Fibroblast of skin of left quadriceps (primary cell): ENCODE measurements around the gene SLC35B3.
"Not testable (repeated sequence)": the region's sequence is repeated elsewhere in the genome, so short reads cannot be mapped to it uniquely, and the experiment has no call there.

Experiments used
- DNase-seq, 2 experiments: peaks; one replicate each; pipeline ENCODE4 v3.0.0-alpha.2; 2013; ENCODE audit warnings: low read depth in 2 of 2

The SLC35B3 gene

DNA sequence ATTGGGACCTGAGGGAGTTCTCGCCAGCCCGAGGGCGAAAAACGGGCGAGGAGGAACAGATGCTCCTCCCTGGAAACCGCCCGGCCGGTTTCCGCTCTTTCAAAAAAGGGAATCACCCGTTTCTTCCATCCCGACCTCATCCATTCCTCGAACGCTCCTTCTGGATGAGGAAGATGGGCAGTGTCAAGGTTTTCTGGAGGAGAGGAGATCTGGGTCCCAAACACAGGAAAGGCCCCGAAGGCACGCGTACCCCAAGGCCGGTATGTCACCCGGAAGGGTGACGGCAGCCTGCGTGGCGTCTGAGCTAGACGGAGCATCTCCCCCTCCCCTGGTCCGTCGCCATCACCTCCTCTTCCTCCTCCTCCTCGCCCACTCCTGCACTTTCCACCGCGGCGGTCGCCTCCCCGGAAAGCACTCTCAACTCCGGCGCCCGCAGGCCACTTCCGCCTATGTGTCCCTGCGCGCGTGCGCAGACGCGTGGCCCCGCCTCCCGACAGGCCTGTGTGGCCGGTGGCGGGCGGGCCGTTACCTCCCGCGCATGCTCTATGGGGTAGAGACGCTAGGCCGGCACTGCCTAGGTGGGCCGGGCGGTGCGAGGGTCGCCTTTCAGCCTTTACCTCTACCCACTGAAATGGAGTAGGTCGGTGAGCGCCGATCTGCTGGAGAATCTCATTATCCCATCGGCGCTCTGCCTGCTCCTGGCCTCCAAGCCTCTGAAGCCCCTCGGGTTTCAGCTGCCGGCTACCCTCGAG, at the start of gene SLC35B3:
Gene SLC35B3, minus strand, starts transcription at position 453 of the 752 bp plus-strand sequence.
- DNase-seq: peak; percentile 86 to 87

DNA sequence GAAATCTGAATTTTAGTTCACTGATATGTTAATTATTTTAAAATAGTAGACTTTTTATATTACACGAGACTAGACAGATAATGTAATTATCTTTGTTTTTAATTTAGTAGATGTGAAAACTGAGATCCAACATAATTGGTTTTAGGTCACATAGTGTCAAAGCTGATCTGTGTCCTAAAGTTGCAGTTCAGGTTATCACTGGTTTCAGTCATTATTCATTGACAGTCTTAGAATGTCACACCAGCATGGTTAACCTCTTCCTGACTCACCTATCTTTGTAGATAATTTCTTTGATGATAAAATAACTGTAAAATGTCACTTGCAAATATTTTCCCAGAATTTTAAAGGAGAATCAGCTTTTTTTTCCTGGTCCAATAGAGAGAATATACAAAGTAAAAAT, 48.3 kb upstream of the SLC35B3 start:
- DNase-seq: no peak

DNA sequence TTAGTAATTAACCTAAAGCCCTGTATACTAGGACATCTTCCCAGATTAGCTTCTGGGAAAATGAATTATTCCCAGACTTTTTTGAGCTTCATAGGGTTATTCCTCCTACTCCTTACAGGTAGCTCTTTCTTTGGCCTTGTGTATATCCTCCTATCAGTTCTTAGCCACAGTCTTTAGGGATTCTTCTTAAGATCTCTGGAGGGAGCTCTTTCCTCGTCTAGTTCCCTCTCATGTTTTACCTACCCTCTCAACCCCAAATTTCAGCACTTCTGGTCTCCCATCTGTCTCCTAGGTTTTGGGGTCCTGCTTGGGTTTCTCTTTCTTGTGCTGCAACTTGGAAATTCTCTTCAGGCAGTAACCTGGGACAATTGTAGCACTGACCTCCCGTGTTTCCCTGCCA, 46.4 kb upstream of the SLC35B3 start:
- no peak for DNase-seq

DNA sequence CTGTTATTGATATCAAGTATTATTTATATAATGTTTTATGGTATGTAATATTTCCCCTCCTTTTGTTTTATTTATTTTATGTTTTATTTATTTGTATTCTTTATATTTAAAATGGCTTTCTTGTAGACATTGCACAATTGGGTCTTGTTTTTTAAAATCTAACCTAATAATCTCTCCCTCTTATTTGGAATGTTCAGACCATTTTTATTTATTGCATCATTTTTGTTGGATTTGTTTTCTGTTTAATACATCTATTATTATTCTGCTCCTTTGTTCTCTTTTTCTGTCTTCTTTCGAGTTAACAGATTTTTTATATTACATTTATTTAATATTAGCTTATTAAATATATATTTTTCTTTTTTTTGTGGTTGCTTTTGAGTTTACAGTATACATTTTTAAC, 43.1 kb upstream of the SLC35B3 start:
- DNase-seq: no peak

DNA sequence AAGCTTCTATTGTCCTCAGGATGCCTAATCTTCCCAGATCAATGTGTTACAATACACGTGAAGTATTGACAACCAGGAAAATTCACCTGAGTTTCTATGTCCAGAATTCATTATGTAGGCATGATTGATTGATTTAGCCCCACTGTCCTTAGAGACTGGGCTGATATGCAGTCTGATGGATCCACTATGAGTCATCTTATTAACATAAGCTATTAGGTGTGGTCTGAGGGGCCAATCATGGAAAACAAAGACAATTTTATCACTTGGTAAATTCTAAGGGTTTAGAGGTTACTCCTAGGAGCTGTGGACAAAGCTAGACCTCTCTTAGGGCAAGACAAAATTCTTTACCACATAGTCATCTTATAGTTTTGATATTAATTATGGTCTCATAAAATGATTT, 41.3 kb upstream of the SLC35B3 start:
- no peak for DNase-seq

DNA sequence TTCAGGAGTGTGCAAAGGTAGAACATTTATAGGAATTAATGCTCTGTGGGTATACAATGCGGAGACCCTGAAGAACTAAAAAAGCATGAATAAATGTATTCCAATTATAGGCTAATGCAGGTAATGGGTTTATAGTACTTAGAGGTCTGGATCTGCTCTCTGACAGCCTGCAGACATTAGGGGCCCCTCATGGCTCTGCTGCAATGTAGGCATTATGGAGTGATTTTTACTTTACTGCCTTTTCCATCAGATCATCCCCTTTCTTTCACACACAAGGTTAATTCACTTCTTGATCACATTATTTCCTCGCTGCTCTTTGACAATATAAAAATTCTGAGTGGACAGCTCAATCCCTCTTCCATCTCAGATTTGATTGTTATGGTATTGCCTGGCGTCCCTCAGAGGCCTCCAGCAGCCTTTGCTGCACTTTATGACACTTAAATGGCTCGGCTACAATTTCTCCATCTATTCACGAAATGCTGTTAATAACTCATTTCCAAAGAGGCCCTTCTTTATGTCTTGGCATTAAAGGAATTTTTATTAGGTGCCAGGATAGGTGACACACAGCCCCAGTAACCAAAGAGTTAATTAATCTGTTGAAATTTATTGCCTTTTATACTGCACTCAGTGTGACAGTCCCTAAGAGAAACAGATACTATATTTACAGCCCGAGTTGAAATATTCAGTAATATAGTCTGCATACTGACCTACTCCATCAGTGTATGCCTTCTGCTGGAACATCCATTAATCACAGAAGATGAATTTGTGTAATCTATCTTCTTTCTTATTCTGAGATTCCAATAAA, 33.4 kb upstream of the SLC35B3 start:
- DNase-seq: no peak

DNA sequence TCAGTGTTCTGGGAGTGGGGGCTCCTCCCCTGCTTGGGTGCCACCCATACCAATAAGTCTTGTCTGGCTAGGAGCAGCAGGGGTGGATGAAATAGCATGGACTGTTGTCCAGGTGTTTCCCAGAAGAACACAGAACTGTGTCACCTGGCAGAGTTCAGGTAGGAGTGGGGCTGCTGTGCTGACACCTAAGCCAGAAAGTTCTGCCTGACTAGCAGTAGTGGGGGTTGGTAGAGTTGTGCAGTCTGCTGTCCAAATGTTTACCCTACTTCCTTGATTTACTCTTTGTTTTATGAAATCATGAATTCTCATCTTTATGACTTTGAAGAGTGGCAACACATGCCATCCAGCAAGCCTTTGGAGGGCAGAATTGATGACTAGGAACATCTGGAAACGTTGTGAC, 27.3 kb upstream of the SLC35B3 start:
- DNase-seq: no peak

DNA sequence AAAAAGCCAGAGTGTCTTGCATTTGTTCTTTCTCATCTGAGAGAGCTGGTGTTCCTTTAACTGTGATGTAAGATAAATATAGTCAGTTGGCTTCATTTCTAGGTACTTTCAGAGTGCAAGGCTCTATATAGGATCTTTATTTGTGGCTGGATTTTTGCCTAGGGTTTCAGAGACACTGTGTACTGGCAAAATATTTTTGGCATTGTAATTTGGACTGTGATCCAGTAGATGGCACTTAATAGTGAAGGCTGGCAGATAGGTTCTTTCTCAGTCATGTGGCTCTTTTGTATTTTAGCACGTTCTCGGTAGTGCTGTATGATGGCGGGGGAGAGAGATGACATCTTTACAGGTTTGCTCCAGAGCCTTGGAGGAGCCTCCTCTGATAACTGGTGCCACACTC, 26.8 kb upstream of the SLC35B3 start:
- DNase-seq: no peak

DNA sequence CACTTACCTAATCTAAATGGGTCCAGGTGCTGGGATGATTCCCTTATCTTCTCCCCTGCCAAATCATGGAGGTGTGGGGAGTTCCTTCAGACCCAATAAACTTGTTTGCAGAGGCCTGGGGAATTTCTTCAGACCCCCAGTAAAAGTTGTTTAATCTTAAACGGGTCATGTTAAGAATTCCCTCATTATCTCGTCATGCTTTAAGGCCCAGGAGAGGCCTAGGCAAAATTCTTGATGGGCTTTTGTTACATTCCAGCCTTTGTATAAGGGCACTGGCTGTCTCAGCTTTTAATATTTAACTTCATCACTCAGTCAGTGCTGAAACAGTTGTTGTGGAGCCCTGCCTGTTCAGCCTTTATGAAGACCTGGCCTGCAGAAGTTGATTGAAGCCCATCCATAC, 11.0 kb upstream of the SLC35B3 start:
- no peak for DNase-seq

DNA sequence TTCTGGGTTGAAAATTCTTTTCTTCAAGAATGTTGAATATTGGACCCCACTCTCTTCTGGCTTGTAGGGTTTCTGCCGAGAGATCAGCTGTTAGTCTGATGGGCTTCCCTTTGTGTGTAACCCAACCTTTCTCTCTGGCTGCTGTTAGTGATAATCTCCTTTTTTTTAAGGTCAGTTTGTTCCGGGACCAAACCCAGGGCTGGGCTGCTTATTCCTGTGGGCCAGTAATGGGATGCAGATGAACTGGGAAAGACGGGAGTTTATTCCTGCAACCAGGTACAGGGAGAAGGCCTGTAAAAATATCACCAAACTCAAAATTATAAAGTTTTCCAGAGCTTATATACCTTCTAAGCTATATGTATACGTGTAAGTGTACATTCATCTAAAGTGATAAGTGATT, 10.6 kb upstream of the SLC35B3 start:
- not testable (repeated sequence) for DNase-seq

DNA sequence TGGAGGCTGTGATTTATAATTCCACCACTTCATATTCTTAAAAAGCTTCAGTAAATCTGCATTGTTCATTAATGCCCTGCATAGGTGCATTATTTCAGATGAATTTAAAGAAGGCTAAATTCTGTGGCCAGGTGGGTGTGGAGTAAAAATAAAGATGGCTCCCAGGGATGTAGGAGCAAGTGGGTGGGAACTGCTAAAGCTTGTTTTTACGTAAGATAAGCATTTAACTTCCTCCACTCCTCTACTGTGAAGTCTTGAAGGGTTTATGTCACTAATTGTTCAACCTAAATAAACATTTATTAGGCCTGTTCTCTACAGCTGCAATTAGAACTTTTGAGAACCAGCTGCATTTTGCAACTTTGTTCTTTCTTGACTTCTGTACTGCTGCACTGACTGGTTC, 6.8 kb upstream of the SLC35B3 start:
- DNase-seq: no peak

DNA sequence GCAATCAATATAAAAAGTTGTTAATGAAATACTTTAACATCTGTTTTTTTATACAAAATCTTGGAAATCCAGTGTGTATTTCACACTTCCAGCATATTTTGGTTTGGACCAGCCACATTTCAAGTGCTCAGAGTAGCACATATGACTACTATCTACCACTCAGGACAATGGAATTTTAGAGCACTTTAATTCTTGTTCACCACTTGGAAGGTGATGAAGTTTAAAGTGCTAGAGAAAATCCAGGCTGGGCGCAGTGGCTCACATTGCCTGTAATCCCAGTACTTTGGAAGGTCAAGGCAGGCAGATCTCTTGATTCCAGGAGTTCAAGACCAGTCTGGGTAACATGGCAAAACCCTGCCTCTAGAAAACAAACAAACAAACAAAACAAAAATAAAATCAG, 6.1 kb upstream of the SLC35B3 start:
- DNase-seq: no peak

DNA sequence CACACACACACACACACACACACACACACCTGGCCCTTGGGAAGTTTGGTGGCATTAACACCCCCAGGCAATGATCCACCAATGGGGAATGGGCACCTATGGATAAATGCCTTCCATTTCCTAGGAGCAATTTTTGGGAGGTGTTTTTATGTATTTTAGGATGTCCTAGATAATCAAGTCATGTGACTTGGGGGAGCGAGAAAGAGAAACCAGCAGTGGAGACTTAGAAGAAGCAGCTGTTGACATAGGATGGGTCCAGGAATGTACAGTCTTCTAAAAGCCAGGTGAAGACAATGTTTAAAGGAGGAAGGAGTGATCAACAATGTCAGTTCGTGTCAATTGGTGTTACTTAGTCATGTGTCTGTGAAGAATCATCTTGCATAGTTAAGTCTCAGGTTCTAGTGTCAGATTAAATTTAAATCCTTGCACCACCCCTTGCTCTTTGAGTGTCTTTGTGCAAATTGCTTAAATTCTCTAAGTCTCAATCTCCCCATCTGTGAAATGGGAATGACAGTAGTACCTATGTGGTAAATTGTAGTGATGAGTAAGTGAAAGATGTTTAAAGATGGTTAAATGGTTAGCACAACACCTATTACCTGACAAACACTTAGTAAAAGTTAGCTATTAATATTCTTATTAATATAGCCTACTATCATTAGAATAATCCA, 4.4 kb upstream of the SLC35B3 start:
- DNase-seq: no peak

DNA sequence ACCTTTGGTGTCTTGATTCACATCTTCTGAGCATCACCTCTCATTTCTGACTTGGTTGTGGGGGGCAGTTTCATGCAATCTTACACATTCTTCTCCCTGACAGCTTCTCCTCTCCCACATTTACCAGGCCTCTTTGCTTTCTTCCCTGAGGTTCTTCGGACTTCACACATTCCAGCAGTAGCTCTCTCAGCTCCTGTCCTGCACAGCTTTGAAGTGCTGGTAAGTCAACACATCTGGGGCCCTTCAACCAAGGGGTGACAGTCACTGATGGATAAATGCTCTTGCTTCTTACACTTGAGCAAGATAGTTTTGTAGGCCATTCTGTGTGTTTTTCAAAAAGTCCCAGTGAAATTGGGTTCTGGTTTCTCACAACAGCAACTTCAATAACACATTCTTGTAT, 2.5 kb upstream of the SLC35B3 start:
- no peak for DNase-seq

DNA sequence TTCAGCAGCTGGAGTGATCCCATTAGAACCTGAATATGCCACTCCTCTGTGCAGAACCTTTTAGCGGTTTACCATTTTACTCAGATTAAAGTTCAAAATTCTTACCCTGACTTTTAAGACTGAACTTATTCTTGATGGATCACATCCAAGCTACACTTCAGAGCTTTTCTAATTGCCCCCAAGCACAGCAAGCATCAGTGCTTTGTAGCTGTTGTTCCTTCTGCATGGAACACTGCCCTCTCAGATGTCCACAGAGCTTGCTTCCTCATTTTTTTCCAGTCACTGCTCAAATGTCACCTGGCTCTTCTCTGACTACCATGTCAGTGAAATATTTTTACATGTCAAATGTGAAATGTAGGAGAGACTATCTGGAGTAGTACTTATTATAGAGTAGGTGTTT, 1.6 kb upstream of the SLC35B3 start:
- no peak for DNase-seq

DNA sequence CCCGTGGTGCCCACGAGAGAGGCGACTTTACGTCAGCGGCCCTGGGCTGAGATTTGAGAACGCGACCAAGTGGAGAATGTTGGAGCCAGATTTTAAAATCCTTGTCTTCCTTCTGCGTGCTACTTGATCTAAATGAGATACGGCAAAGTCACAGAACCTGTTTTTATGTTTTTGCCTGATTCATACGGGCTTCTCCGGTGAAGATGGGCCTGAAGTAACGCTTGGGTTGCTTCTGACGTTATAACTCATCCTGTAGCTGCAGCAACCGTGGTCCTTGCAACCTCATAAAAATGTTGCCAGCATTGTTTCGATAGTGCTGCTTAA, 462 bp upstream of the SLC35B3 start:
- no peak for DNase-seq

DNA sequence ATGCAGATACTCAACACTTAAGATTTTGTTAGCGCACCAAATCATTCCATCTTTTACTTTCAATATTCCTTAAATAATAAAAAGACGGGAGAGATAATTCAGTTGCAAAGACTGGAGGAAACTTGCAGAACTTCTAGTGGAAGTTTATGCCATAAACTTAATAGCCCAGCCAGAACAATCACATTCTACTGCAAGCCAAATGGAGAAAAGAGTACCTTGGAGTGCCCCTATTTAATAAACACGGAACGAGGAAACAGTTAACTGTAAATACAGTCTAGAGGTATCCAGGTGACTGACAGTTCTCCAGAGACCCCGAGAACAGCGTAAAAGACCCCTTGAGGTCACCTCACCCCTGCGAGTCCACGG, 635 bp downstream of the SLC35B3 start:
- no peak for DNase-seq

DNA sequence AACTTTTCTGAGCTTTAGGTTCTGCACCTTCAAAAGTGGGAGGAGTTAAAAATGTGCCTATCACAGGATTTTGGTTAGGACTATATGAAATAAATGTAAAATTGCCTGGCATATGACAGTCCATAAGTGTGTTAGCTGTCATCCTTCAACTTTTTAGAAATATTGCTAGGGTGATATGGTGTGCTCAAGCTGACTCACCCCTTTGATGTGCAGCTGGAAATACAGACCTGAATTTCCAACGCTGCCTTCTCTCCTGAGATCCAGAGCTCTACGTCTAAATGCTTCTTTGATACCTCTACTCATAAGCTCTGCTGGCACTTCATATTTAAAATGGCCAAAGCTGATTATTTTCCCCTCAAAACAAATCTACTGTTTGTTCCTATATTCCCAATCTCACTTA, 2.7 kb downstream of the SLC35B3 start:
- no peak for DNase-seq

DNA sequence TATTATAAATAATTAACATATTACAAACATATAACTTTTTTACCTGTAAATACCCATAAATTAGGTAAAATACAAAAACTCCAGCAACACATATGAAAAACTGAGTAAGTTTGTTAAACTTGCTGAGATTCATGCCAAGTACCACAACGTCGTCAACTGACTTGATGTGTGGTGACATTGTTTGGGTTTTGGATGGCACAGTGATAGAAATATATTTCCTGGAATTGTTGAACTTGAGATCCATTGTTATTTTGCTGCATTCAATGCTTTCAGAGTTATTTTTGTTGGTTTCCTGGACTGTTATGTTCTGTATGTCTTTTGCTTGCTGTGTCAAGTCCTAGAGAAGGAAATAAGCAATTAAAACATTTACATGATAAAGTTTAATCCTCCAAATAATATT, 5.5 kb downstream of the SLC35B3 start:
- no peak for DNase-seq

DNA sequence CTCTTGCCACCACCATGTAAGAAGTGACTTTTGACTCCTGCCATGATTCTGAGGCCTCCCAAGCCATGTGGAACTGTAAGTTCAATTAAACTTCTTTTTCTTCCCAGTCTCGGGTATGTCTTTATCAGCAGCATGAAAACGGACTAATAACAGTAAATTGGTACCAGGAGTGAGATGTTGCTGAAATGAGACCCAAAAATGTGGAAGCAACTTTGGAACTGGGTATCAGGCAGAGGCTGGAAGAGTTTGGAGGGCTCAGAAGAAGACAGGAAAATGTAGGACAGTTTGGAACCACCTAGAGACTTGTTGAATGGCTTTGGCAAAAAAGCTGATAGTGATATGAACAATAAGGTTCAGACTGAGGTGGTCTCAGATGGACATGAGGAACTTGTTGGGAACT, 8.8 kb downstream of the SLC35B3 start:
- DNase-seq: not testable (repeated sequence)

DNA sequence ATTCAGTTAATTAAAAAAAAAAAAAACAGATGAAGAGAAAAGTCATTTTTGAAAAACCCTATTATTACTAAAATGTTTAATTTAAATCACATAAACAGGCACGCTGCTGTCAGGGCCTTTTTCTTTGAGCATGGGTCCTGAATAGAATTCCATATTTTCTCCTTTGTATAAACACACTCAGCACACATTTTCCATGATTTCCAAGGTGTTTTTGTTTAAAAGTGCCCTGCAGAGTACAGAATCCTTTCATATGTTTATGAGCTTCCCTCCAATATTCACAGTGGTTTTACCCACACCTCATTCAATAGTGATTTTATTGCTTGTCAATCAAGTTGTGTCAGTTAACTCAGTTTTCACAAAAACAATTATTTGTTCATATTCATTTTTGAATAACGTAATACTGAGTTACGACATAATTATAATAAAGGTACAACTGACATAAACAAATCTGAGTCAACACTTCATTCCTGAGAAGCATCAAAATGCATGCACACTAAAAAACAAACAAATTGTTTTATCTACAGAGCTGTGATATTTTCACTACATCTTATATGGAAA, 15.2 kb downstream of the SLC35B3 start:
- DNase-seq: no peak

DNA sequence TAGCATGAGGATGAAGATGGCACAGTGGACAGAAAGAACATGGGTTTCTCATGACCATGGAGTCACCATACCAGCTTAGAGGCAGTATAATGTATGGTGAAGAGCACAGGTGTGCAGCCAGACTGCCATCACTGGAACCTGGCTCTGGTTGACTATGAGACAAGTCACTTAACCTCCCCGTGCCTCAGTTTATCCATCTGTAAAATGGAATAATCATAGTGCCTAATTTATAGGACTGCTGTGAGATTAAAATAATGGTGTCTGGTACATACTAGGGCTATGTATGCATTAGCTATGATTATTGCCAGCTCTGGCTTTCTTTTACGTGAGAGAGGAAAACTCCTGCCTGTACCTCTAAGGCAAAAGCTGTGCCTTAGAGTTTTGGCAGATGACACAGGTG, 19.4 kb downstream of the SLC35B3 start:
- DNase-seq: no peak

DNA sequence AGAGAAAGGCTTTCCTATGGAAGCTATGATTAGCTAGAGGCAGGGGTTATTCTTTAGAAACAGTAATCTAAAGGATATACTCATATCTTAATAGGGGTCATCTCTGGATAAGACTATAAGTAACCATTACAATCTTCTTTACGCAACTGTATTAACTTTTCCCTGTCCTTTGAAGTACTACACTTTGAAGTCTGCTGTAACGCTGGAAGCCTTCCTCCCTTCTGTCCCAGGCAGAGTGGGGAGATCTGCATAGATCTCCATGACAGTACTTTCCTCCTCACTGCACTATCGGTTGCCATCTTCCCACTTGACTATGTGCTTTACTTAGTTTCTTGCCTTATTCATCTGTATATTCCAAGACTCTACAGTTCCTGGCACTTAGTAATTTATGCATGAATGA, 20.1 kb downstream of the SLC35B3 start:
- no peak for DNase-seq
